GM21737 (cell line): ENCODE data around the gene YPEL2.

Source experiments
- ATAC-seq: cut with Tn5 transposase; IDR thresholded peaks from one replicate; pipeline ENCODE4 v1.9.1; 2021; ENCODE audit warnings: mild to moderate bottlenecking, moderate library complexity; ENCODE audit not compliant: unreplicated experiment

Gene YPEL2

DNA sequence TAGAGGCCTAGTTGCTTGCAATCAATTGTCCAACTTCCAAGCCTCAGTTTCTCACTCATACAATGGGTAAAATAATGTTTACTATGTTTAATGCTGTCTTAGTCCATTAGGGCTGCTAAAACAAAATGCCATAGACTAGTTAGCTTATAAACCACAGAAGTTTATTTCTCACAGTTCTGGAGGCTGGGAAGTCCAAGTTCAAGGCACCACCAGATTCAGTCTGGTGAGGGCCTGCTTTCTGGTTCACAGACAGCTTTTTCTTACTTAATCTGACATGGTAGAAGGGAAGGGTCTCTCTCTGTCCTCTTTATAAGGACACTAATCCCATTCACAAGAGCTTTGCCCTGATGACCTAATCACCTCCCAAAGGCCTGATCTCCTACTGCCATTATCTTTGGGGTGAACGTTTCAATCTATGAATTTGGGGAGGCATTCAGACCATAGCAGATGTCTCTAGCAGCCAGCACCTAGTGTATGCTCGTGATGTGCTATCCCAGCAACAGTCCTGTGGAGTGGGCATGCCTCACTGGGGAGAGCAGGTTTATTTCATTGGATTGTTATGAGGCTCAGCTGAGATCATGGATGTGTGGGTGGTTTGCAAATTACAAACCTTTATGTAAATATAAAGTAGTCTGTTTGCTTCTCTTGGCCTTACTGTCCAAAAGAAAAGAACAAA is 25.2 kb downstream of the YPEL2 start:
- no peak for ATAC-seq

DNA sequence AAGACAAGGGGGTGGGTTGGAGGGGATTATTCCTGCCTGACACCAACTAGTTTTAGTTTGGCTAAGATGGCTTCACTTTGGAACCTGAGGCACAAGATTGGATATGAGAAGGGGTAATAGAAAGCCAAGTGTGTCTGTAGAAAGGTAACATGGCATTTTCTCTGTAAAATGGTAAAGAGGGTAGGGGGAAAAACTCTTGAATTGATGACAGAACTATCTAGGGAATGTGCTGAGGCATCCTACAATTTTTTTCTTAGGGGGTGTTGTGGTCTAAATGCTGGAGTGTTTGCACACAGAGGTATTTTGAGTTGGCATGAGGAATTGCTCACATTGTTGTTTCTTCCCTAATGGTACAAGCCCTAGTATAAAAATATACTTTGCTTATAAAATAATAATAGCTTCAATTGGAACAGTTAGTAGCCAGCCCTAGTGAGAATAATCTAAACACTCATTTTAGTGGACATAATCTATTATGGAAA is 25.8 kb downstream of the YPEL2 start:
- no peak for ATAC-seq

DNA sequence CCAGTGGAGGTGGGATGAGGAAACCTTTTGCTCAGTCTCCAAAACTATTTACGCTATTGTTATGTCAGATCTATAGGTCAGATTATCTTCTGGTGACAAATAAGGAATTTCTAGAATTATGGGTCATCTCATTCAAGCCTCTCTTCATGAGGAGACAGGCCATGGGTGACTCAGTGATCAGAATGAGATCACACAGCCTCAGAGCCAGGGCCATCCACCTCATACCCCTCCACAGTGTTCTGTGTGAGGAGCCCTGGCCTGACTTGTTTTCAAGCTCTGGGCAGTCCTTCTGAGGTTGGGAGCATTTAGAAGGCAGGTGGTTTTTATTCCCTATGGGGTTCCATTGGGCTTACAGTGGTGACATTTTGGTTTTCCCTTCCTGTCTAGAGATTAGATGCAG is 26.5 kb downstream of the YPEL2 start:
- no peak for ATAC-seq

DNA sequence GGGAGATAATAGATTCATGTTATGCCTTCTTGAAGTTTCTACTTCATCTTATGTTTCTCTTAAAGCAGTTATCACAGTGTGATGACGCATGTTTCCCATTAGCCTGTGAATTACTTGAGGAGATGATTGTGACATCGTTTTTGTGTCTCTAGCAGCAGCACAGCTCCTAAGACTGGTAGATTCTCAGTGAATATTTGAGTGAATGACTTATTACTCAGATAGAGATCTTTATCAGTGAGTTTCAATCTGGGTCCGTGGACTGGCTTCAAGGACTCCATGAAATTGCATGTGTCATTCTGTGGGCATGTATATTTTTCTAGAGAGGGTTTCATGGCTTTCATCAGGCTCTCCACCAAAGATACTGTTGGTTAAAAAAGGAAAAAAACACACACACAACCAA is 29.9 kb downstream of the YPEL2 start:
- ATAC-seq, result no peak

DNA sequence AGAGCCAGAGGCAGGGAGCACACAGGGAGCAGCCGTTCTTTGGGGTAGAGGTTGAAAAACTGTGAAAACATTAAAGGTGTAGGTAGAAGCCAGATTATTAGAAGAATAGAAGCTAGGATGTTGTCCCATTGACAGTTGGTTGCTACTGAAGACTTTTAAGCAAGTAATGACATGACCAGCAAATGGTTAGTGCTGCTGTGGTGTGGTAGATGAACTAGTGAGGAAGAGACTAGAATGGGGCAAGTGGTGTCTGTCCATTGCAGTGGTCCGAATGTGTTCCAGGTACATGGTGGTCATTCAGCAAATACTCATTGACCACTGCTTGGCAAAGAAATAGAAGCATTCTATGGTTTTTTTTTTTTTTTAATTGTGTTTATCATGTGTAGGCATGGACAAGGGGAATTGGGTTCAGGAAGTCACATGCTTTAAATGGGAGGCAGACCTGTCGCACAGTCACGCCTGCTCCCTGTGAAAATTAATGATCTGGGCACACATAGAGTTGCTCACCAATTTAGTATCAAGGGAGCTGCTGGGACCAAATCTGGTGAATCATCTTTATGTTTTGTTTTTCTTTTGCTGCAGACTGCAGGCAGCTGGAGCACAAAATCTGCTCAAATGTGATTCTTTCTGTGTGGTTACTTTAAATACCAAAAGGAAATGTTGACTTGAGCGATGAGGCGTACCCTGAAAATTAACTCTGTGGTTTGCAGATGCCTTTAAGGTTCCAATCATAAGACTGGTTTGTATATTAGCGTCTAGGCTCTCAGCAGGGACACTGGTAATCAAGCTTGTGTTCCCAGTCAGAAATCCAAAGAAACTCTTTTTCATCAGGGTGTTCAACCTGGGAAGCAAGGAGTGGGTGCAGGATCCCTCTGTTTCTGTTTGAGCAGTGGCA is 30.7 kb downstream of the YPEL2 start:
- ATAC-seq, result peak; percentile 55

DNA sequence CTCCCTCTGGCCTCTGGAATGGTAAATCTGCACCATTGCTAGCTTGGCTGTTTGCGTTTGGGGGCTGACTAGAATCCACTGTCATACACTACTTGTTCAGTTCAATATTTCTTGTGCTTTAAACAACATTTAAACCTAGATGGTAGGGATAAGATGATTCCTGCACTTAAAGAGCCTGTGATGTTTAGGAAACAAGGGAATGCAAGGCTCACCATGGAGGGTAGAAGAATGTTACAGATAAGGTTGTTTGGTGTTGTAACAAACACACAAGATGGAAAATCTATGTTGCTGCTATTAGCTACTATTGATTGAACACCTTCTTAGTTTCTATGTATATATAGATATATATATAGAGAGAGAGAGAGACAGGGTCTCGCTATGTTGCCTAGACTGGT is 31.4 kb downstream of the YPEL2 start:
- no peak for ATAC-seq

DNA sequence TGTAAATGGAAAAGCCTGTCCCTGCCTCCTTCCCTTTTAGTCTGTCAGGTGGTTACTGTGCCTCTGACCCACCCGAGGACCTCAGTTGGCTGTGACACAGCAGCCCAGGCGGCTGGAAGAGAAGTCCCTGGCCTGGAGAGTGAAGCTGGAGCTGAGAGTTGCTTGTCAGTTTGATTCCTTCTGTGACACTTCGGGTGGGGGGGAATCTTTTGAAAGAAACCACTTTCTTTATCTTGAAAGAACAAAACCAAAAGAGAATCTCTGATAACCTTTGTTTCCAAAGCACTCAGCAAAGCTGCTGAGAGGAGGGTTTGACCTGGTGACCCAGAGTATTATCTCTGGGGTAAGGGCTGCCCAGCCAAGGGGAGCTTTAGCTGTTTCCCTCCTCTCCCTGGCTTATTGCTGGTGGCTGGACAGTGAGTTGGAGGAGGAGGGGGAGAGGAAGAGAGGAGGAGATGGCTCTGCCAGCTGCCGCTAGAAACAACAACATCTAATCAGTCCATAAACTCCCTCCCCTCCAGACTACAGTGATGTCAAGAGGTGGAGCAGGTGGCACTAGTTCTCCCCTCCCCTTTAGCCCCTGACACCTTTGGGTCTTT is 34.0 kb downstream of the YPEL2 start:
- ATAC-seq, result no peak

DNA sequence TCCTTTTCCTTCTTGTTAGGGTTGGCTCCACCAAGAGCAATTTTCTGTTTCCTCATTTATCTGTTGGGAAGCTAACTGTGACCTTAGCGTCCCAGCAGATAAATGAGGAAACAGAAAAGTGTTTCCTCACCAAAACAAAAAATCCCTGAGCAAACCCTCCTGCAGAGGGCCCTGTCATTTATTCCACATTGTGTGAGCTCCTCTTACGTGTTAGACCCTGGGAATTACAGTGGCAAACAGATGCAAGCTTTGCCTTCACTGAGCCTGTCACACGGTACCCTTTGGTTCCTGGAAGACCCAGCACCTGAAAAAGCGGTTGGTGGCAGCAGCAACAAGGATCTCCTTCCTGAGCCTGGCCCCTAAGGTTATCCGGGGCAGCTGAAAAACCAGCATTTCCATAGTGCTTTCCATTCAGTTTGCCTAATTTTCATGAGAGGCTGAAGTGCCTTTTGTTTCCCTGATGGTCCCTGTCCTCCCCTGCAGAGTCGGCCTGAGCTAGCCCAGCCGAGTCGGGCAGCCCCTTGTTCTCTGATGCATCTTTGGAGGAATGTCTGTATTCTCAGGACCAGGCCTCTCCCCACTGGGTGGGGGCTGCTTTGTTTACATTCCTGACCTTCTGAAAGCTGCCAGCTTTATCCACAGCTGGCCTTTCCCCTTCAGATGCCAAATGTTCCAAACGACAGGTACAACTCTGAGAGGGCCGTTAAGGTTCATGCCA is 34.7 kb downstream of the YPEL2 start:
- ATAC-seq, result no peak

DNA sequence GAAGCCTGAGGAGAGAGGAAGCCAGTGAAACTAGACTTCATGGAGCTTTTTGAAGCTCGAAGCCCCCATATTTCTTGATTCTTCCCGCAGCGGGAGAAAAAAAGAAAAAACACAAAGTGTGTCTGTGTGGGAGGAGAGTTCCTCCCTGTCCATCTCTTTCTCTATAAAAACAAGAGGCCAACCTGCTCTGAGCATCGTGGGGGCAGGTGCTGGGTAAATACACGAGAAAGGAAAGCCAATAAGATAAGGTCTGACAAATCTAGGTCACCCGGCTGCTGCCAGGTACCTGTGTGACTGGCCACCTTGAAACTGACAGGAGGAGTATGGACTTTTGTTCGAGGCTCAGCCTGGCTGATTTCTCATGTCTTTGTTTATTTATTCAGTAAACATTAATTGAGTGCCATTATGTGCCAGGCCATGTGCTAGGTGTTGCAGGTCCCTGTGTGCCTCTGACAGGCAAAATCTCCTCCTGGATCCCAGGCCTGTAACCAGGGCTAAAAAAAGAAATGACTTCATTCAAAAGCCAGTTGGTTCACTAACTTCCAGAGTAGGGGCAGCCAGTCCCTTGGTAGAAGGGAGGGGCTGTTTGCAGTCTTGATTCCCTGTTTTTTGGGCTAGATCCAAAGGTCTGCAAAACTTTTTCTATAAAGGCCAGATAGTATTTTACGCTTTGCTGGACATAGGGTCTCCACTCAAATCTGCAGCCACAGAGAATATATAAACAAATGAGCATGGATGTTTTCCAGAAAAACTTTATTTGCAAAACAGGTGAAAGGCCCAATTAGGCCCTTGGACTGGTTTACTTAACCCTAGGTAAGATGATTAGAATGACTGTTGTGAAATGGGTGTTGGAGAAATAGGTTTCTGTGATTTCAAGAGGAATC is 35.6 kb downstream of the YPEL2 start:
- ATAC-seq, result no peak

DNA sequence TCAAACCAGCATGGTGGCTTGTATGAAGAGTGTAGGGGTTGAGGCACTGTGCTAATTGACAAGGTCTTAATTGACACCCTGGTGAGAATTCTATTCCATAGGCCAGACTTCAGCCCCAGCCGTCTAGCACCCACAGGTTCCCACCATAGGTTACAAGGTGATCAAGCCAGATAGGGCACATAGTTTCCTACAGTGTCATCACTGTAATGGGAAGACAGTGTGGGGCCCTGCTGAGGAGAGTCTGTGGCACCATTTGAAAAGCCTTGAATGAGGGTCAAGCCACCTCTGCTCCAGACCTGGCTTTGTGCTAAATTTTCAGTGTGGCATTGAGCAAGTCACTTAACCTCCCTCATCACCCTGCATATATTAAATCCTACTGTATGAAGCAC is 36.2 kb downstream of the YPEL2 start:
- no peak for ATAC-seq

DNA sequence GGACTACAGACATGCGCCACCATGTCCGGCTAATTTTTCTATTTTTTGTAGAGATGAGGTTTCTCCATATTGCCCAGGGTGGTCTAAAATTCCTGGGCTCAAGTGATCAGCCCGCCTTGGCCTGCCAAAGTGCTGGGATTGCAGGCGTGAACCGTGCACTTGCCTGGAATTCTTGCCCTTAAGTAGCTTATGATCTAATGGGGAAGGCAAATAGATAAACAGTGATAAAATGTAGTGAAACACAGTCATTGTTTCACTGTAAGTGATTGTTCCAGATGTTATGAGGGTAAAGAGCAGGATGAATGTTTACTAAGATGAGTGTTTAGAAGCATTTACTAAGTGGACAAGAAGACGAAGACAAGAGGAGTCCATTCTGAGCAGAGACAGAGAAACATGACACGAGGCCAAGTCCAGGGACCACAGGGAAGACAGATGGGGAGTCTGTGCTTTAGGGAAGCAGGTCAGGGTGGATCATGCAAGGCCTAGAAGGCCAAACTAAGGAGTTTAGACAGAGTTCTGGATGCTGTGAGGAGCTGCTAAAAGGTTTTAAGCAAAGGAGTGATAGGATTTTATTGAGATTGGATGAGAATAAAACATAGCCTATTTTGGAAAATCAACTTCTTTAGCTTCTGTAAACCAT is 36.9 kb downstream of the YPEL2 start:
- ATAC-seq, result no peak

DNA sequence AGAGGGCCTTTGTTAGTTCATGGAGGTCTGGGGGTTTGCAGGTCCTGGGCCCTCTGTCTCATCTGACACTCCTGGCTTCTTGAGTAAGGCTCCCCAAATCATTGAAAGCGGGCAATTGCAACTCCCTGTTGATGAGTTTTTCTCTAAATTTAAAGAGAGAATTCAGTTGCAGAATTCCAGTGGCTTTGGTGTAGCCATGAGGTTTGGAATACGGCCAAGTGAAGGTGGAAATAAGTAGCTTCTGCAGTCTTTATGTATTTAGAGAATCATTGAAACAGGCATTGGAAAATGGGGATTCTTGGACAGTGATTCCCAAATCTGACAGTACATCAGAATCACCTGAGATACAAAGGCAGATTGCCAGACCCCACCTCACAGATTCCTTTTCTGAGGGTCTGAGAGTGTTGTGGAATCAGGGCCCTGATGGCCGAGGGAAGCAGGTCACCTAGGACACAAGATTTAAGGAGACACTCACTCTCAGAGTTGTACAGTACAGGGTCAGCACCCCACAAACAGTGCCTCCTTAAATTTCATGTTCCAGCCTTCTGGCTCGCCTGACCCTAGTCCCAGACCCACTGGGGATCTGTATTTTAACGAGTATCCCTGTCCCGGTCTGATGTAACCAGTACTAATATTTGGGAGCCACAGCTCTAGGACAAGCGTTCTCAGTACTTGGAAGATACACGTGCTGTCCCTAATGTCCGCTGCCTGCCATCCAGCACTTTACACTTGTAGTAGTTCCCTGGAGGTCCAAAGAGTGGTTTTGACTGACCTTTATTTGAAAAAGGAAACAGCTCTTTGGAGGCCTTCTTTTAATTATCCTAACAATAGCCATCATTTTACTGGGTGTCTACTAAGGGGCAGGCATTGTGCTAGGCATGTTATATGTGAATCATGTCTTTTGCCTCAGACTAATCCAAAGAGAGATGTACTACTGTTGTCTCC is 37.8 kb downstream of the YPEL2 start:
- ATAC-seq, result no peak

DNA sequence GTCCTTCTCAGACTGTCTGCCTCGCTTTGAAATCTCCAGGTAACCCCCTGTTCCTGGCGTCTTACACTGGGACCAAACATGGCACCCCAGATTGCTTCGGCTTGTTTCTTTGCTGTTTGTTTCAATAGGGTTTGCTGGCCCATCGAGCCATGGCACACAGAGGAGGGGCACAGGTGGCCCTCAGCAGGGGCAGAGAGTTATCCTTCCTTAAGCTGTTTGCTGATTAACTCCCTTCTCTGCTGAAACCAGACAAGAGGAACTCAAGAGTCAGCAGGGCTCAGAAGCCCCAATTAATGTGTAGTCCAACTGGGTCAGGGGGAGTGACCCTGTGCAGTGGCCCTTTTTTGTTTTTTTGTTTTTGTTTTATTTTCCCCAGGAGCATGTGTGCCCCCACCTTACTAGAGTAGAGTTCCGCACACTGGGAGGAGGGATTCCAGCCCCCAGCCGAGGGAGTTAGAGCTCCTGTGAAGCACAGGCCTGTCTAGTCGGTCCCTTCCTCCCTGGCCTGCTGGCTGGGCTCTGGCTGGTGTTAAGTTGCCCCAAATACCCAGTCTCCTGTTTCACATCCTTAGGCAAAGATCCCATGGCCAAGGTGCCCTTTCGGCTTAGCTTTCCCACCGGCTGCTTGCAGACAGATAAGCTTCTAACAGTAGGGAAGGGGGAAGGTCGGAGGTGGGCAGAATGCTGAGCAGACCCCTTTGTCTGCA is 39.3 kb downstream of the YPEL2 start:
- no peak for ATAC-seq

DNA sequence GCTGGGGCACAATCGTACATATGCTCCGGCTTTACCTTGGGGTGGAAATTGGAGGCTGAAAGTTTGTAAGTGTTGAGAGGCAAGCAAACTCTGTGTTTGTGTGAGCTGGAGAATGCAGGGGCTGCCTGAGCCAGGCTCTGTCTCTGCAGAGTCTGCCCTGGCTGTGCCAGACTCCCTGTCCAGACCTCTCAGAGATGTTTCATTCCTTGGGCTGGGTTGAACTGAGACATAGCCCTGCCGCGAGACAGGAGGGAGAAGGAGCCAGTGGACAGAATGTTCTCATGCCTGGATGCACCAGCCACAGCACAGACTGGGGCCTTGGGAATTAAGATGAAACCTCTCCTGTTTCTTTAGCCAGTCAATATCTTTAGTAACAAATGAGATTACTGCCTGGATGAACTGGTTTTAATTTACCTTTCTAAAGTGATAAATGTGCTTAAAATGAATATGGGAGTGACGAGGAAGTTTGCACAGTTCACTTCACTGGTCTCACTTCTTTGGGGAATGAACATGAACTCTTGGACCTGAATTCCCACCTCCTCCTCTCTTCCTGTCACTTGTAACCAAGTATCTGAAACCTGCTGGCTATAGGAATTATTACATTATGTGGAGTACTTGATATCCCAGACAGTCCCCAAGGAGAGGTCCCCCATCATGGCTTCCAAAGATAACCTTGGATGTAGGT is 40.1 kb downstream of the YPEL2 start:
- ATAC-seq, result no peak

DNA sequence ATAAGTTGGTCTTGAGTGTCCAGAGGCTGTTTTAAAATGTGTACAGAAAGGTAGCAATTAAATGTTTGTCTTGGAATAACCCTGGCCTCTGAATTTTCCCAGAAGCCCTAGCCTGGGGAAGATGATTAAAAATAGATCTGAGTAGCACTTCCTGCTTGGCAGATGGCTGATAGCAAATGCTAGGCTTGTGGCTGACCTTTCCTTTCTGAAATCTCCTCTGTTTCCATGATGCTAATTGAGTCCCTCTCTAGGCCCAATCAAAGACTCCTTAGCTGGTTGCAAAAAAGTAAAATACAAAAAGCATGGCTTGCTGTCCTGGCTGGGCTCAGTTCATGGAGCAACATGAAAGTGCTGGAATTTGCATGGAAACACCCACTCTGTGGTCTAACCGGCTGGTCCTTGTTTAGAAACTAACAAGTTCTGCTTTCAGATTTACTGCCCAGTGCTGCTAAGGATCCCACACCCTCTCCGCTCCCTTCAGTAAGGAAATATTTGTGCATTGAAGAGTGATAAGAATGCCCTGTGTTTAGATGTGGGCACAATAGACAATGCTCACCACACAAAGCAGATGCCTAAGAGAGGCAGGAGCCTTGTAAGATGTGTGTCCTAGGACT is 40.8 kb downstream of the YPEL2 start:
- ATAC-seq, result no peak

DNA sequence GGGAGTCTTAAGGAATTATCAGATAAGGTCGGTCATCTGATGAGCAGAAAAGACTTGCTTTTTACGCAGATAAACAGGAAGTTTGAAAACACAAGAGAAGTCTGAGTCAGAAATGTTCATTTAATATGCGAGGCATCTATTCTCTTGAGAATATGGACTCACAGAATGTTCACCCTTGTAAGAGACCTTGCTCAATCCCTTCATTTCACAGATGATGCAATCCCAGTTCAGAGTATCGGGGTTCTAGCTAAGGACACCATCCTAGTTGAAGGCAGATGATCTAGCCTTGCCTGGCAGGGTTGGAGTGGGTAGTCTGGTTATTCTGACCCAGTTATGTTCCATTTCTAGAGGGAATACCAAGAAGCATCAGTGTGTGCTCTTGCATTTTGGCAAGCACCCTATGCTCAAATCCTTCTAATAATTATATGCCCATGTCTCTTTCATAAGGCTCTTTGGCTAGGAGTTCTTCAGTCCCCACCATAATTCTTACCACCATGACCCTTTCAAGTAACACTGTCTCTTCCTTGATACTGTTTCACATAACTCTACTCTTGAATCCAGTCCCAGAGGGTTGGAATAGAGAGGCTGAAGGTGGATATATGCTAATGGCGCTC is 42.5 kb downstream of the YPEL2 start:
- no peak for ATAC-seq

DNA sequence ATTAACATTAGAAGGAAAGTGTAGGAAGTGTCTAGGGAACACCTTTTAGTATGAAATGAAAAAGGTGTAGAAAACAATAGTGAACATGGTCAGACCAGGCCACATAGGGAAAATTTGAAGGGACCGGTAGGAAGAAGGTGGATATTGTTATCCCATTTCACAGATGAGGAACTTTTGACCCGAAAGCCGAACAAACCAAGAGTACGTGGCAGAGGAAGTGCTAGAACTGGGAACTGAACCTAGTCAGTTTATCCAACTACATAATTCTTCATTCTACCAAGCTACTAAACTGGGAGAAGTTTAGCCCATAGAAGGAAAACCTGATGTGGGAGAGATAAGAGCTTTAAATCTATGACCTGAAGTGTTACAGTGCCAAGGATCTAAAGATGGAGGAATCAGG is 43.2 kb downstream of the YPEL2 start:
- ATAC-seq, result no peak
